ENCODE data around the gene MAPK10. TPM values are rescaled to one million over a fixed set of nuclear protein-coding genes. Genes with fewer than 3 reads are reported as not detected.
"Not testable (repeated sequence)": the region's sequence is repeated elsewhere in the genome, so short reads cannot be mapped to it uniquely, and the experiment has no call there.

MAPK10 gene
- polyA plus RNA-seq, 3 donors, result 54.5 to 84.6 (median 80.2) TPM

- DNase-seq, result no peak
Observed at GRCh38 chr4:86356425-86357210, 3.2 kb downstream of the MAPK10 start.

- no peak for DNase-seq
Observed at GRCh38 chr4:86354390-86354789, 5.5 kb downstream of the MAPK10 start.

GRCh38 chr4:86346320-86346719, 13.5 kb downstream of the MAPK10 start:
- DNase-seq, result no peak

GRCh38 chr4:86344127-86344526, 15.7 kb downstream of the MAPK10 start:
- DNase-seq, result no peak

GRCh38 chr4:86338989-86339388, 20.9 kb downstream of the MAPK10 start:
- DNase-seq, result no peak

GRCh38 chr4:86338521-86338920, 21.3 kb downstream of the MAPK10 start:
- DNase-seq, result no peak

GRCh38 chr4:86334020-86334750, 25.7 kb downstream of the MAPK10 start:
- DNase-seq, result no peak

- no peak for DNase-seq
Observed at GRCh38 chr4:86333236-86333635, 26.6 kb downstream of the MAPK10 start.

- DNase-seq, result peak; percentile 22
Observed at GRCh38 chr4:86330961-86331742, 28.7 kb downstream of the MAPK10 start.

GRCh38 chr4:86330411-86330810, 29.4 kb downstream of the MAPK10 start:
- not testable (repeated sequence) for DNase-seq

- no peak for DNase-seq
Observed at GRCh38 chr4:86329431-86329830, 30.4 kb downstream of the MAPK10 start.

- DNase-seq, result no peak
Observed at GRCh38 chr4:86326400-86326799, 33.5 kb downstream of the MAPK10 start.

GRCh38 chr4:86319390-86319789, 40.5 kb downstream of the MAPK10 start:
- DNase-seq, result no peak

GRCh38 chr4:86315579-86315978, 44.3 kb downstream of the MAPK10 start:
- DNase-seq, result no peak

GRCh38 chr4:86313656-86314055, 46.2 kb downstream of the MAPK10 start:
- no peak for DNase-seq

GRCh38 chr4:86307432-86307831, 52.4 kb downstream of the MAPK10 start:
- DNase-seq, result no peak

- no peak for DNase-seq
Observed at GRCh38 chr4:86306816-86307215, 53.0 kb downstream of the MAPK10 start.

GRCh38 chr4:86302830-86303229, 57.0 kb downstream of the MAPK10 start:
- DNase-seq, result no peak

- DNase-seq, result peak; percentile 95
Observed at GRCh38 chr4:86302251-86302650, 57.6 kb downstream of the MAPK10 start.

- DNase-seq, result no peak
Observed at GRCh38 chr4:86300516-86300915, 59.3 kb downstream of the MAPK10 start.

GRCh38 chr4:86296865-86297264, 63.0 kb downstream of the MAPK10 start:
- DNase-seq, result no peak

GRCh38 chr4:86294883-86295282, 65.0 kb downstream of the MAPK10 start:
- no peak for DNase-seq

- no peak for DNase-seq
Observed at GRCh38 chr4:86291180-86291579, 68.7 kb downstream of the MAPK10 start.

Measured in renal pelvis (tissue), 4 donors.